Thyroid gland (tissue), 4 donors: Measurements from ENCODE around the gene VWA3B. TPM values are rescaled to one million over a fixed set of nuclear protein-coding genes. Genes with fewer than 3 reads are reported as not detected.

Experiments used
- DNase-seq, 2 donors: peaks; one replicate each; pipeline ENCODE4 v3.0.0-alpha.2; 2019
- H3K27ac ChIP-seq, 3 donors: fragments of 200-600 bp; sonication (generic); 1 replicate in 2 of 3; 2 replicates in 1 of 3; pipeline ENCODE4 v1.5.1; 2016 to 2019; ENCODE audit warnings: mild to moderate bottlenecking in 1 of 3, moderate library complexity in 1 of 3
- H3K27me3 ChIP-seq: fragments of 200-600 bp; sonication (generic); one replicate; pipeline ENCODE4 v1.5.1; 2019
- H3K36me3 ChIP-seq, 2 donors: fragments of 200-600 bp; sonication (generic); one replicate each; pipeline ENCODE4 v1.5.1; 2016 to 2019
- H3K4me1 ChIP-seq, 2 donors: fragments of 200-600 bp; sonication (generic); one replicate each; pipeline ENCODE4 v1.5.1; 2017 to 2019
- H3K4me3 ChIP-seq, 3 donors: fragments of 200-600 bp; sonication (generic); replicated peaks in 1 of 3; 1 replicate in 2 of 3; 2 replicates in 1 of 3; pipeline ENCODE4 v1.5.1; 2016; ENCODE audit warnings: mild to moderate bottlenecking in 1 of 3
- H3K9me3 ChIP-seq: fragments of 200-600 bp; sonication (generic); one replicate; pipeline ENCODE4 v1.5.1; 2017
- CTCF ChIP-seq, 6 experiments: fragments of 200-600 bp in 3 of 6; fragments of 450-650 bp in 3 of 6; sonication (generic) in 3 of 6; IDR thresholded peaks; one replicate each; pipeline ENCODE4 v1.5.1; 2016 to 2019; ENCODE audit warnings: antibody characterized with exemption in 6 of 6, mild to moderate bottlenecking in 2 of 6, inconsistent platforms in 1 of 6, moderate library complexity in 1 of 6
- POLR2A ChIP-seq, 2 donors: fragments of 450-650 bp; IDR thresholded peaks; one replicate each; pipeline ENCODE4 v1.6.1; 2017; ENCODE audit warnings: antibody characterized with exemption in 2 of 2, mild to moderate bottlenecking in 2 of 2, moderate library complexity in 1 of 2
- WGBS, 2 donors: methylation state at CpG; one replicate each; pipeline ENCODE4 v1.1.5; 2017; 5-methylcytosine and 5-hydroxymethylcytosine counted together
- intact Hi-C: fragments of 100-400 bp; cut with DNase I; formaldehyde crosslinking; loops from one replicate; pipeline ENCODE4 v1.15.1; 2023
- total RNA-seq, 4 donors: library from RNA; depleted of rRNA; stranded (reverse); fragments of >200 nt; gene quantifications; one replicate each; pipeline ENCODE4 v1.2.3, GENCODE V29; 2016

VWA3B gene
- total RNA-seq, 4 donors from 2014 or later, result 0.81 TPM; not detected in 3

DNA sequence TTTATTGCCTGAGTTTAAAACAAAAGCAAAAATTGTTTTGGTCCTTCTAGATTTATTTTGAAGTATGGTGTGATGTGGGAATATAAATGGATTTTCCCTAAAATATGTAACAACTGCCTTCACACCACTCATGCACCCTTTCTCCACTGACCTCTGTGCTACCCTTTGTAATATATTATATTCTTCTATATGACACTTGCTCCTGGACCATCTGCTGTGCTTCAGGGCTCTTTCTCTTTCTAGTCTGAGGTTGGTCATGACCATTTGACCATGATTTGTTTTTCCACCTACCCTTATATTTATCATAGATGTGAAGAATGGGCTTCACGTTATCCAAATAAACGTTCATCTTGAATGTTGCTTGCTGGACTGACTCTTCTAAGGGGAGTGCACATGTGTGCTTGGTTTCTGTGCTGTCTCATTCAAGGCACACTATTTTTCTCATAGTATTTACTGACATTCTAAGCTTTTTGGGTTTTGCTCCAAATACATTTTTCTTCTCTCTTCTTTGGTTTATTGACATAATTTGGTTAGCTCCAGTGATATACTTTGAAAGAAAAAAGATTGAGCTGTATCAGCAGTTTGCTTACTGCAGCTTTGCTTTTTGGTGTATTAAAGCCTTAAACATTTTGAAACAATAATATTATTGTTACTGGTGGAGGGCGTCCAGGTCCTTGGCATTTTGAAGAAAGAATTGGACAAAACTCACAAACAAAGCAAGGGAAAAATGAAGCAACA is 61.8 kb downstream of the VWA3B start:
- Histone ChIP-seq H3K9me3 (no peaks in the 10 kb centered on the region), H3K4me3 (no peak overlapping the region), H3K27ac (no peak overlapping the region), H3K4me1 (no peaks in the 10 kb centered on the region), H3K36me3 (no peaks in the 10 kb centered on the region), H3K27me3 (no peaks in the 10 kb centered on the region)
- whole genome bisulfite sequencing, 2 donors, result 58 to 64% methylated on average over 3 of the region's 3 CpGs
- intact Hi-C loops, result no loop called here
- DNase-seq, result no peak
- TF ChIP-seq CTCF (IDR thresholded peaks at IDR 0.05) (no peak), POLR2A (IDR thresholded peaks at IDR 0.05) (no peak)

- Histone ChIP-seq H3K36me3 (no peaks in the 10 kb centered on the region), H3K9me3 (no peaks in the 10 kb centered on the region), H3K4me3 (no peak overlapping the region), H3K4me1 (no peaks in the 10 kb centered on the region), H3K27me3 (no peaks in the 10 kb centered on the region), H3K27ac (no peak overlapping the region)
- intact Hi-C loops, result no loop called here
- WGBS, 2 donors, result 50 to 51% methylated on average over 4 of the region's 4 CpGs
- TF ChIP-seq CTCF (IDR thresholded peaks at IDR 0.05) (no peak), POLR2A (IDR thresholded peaks at IDR 0.05) (no peak)
- no peak for DNase-seq
Measured at GRCh38 chr2:98149333-98149697, 62.3 kb downstream of the VWA3B start.

GRCh38 chr2:98153481-98153880 is 66.5 kb downstream of the VWA3B start:
- 58 to 61% methylated on average over 5 of the region's 5 CpGs for WGBS, 2 donors
- TF ChIP-seq POLR2A (IDR thresholded peaks at IDR 0.05) (no peak), CTCF (IDR thresholded peaks at IDR 0.05) (no peak)
- Histone ChIP-seq H3K4me3 (no peak overlapping the region), H3K36me3 (no peaks in the 10 kb centered on the region), H3K27me3 (no peaks in the 10 kb centered on the region), H3K27ac (no peak overlapping the region), H3K9me3 (no peaks in the 10 kb centered on the region), H3K4me1 (no peaks in the 10 kb centered on the region)
- DNase-seq, result no peak
- intact Hi-C loops, result no loop called here

GRCh38 chr2:98155291-98155690 is 68.3 kb downstream of the VWA3B start:
- H3K4me1 ChIP-seq, result no peaks in the 10 kb centered on the region
- DNase-seq, result no peak
- 94 to 95% methylated on average over 8 of the region's 8 CpGs for WGBS, 2 donors
- H3K27ac ChIP-seq, result no peak overlapping the region
- no peaks in the 10 kb centered on the region for H3K9me3 ChIP-seq
- intact Hi-C loops, result no loop called here
- H3K27me3 ChIP-seq, result no peaks in the 10 kb centered on the region
- TF ChIP-seq CTCF (IDR thresholded peaks at IDR 0.05) (no peak), POLR2A (IDR thresholded peaks at IDR 0.05) (no peak)
- H3K36me3 ChIP-seq, result no peaks in the 10 kb centered on the region
- H3K4me3 ChIP-seq, result no peak overlapping the region

- TF ChIP-seq POLR2A (IDR thresholded peaks at IDR 0.05) (no peak), CTCF (IDR thresholded peaks at IDR 0.05) (no peak)
- 76 to 82% methylated on average over 4 of the region's 4 CpGs for WGBS, 2 donors
- intact Hi-C loops, result no loop called here
Measured at GRCh38 chr2:98155716-98156115, 68.7 kb downstream of the VWA3B start.

More at GRCh38 chr2:98155716-98156115, 68.7 kb downstream of the VWA3B start:
- Histone ChIP-seq H3K9me3 (no peaks in the 10 kb centered on the region), H3K4me1 (no peaks in the 10 kb centered on the region), H3K36me3 (no peaks in the 10 kb centered on the region), H3K4me3 (no peak overlapping the region), H3K27me3 (no peaks in the 10 kb centered on the region), H3K27ac (no peak overlapping the region)
- DNase-seq, result no peak
